ENCODE results near the gene SHISAL2A. TPM values are rescaled to one million over a fixed set of nuclear protein-coding genes. Genes with fewer than 3 reads are reported as not detected.

The SHISAL2A gene
- total RNA-seq, 1 donor: not detected

GRCh38 chr1:52597912-52598311 is 35.1 kb upstream of the SHISAL2A start:
- TF ChIP-seq CTCF (IDR thresholded peaks at IDR 0.05; ENCODE audit: extremely low read depth, low read depth, low read length): no peak
- no peak overlapping the region for H2AFZ ChIP-seq (ENCODE audit: low read length)
- no peaks in the 10 kb centered on the region for H4K20me1 ChIP-seq (ENCODE audit: insufficient read depth, low read length)
- no peak overlapping the region for H3K4me3 ChIP-seq (ENCODE audit: insufficient read depth, low read length)
- H3K4me1 ChIP-seq (ENCODE audit: insufficient read depth, low read length): peaks cover 9% of the 10 kb centered on the region
- H3K4me2 ChIP-seq (ENCODE audit: insufficient read depth, low read length): no peak overlapping the region
- peaks cover 6% of the 10 kb centered on the region for H3K79me2 ChIP-seq (ENCODE audit: insufficient read depth, low read length)
- H3K36me3 ChIP-seq (ENCODE audit: insufficient read depth, low read length): no peaks in the 10 kb centered on the region
- peaks cover 4% of the 10 kb centered on the region for H3K27me3 ChIP-seq (ENCODE audit: insufficient read depth, low read length)
- H3K27ac ChIP-seq (ENCODE audit: low read depth, low read length): no peak overlapping the region
- DNase-seq (ENCODE audit: insufficient read length, low spot score, missing footprints): no peak
- H3K9me3 ChIP-seq (ENCODE audit: low read depth, low read length): no peaks in the 10 kb centered on the region

- Histone ChIP-seq H3K79me2 (ENCODE audit: insufficient read depth, low read length) (peaks cover 14% of the 10 kb centered on the region), H3K27me3 (ENCODE audit: insufficient read depth, low read length) (peaks cover 4% of the 10 kb centered on the region), H3K36me3 (ENCODE audit: insufficient read depth, low read length) (no peaks in the 10 kb centered on the region), H2AFZ (ENCODE audit: low read length) (no peak overlapping the region), H3K9me3 (ENCODE audit: low read depth, low read length) (no peaks in the 10 kb centered on the region), H3K4me1 (ENCODE audit: insufficient read depth, low read length) (peaks cover 17% of the 10 kb centered on the region), H3K27ac (ENCODE audit: low read depth, low read length) (no peak overlapping the region), H3K4me2 (ENCODE audit: insufficient read depth, low read length) (no peak overlapping the region), H4K20me1 (ENCODE audit: insufficient read depth, low read length) (no peaks in the 10 kb centered on the region), H3K4me3 (ENCODE audit: insufficient read depth, low read length) (no peak overlapping the region)
- no peak for TF ChIP-seq CTCF (IDR thresholded peaks at IDR 0.05; ENCODE audit: extremely low read depth, low read depth, low read length)
- no peak for DNase-seq (ENCODE audit: insufficient read length, low spot score, missing footprints)
These were observed 34.2 kb upstream of the SHISAL2A start for GRCh38 chr1:52598729-52599128.

- H3K4me1 ChIP-seq (ENCODE audit: insufficient read depth, low read length): peaks cover 20% of the 10 kb centered on the region
- H4K20me1 ChIP-seq (ENCODE audit: insufficient read depth, low read length): no peaks in the 10 kb centered on the region
- no peak overlapping the region for H3K27ac ChIP-seq (ENCODE audit: low read depth, low read length)
- DNase-seq (ENCODE audit: insufficient read length, low spot score, missing footprints): no peak
- H3K9me3 ChIP-seq (ENCODE audit: low read depth, low read length): no peaks in the 10 kb centered on the region
- no peaks in the 10 kb centered on the region for H3K36me3 ChIP-seq (ENCODE audit: insufficient read depth, low read length)
- no peak overlapping the region for H3K4me2 ChIP-seq (ENCODE audit: insufficient read depth, low read length)
- peaks cover 4% of the 10 kb centered on the region for H3K27me3 ChIP-seq (ENCODE audit: insufficient read depth, low read length)
- peaks cover 18% of the 10 kb centered on the region for H3K79me2 ChIP-seq (ENCODE audit: insufficient read depth, low read length)
- TF ChIP-seq CTCF (IDR thresholded peaks at IDR 0.05; ENCODE audit: extremely low read depth, low read depth, low read length): no peak
- H2AFZ ChIP-seq (ENCODE audit: low read length): no peak overlapping the region
- H3K4me3 ChIP-seq (ENCODE audit: insufficient read depth, low read length): no peak overlapping the region
These were observed 33.7 kb upstream of the SHISAL2A start for GRCh38 chr1:52599236-52599635.

GRCh38 chr1:52600533-52601179 is 32.3 kb upstream of the SHISAL2A start:
- DNase-seq (ENCODE audit: insufficient read length, low spot score, missing footprints): no peak
- H3K79me2 ChIP-seq (ENCODE audit: insufficient read depth, low read length): peaks cover 20% of the 10 kb centered on the region
- no peaks in the 10 kb centered on the region for H3K27me3 ChIP-seq (ENCODE audit: insufficient read depth, low read length)
- H3K36me3 ChIP-seq (ENCODE audit: insufficient read depth, low read length): no peaks in the 10 kb centered on the region
- no peak for TF ChIP-seq CTCF (IDR thresholded peaks at IDR 0.05; ENCODE audit: extremely low read depth, low read depth, low read length)
- H2AFZ ChIP-seq (ENCODE audit: low read length): no peak overlapping the region
- no peaks in the 10 kb centered on the region for H3K9me3 ChIP-seq (ENCODE audit: low read depth, low read length)
- no peaks in the 10 kb centered on the region for H4K20me1 ChIP-seq (ENCODE audit: insufficient read depth, low read length)
- H3K4me1 ChIP-seq (ENCODE audit: insufficient read depth, low read length): peaks cover 20% of the 10 kb centered on the region
- no peak overlapping the region for H3K4me3 ChIP-seq (ENCODE audit: insufficient read depth, low read length)
- no peak overlapping the region for H3K4me2 ChIP-seq (ENCODE audit: insufficient read depth, low read length)
- H3K27ac ChIP-seq (ENCODE audit: low read depth, low read length): no peak overlapping the region
